LoVo (cell line): ENCODE results near the gene TNK2.
"Not testable (repeated sequence)": the region's sequence is repeated elsewhere in the genome, so short reads cannot be mapped to it uniquely, and the experiment has no call there.

ENCODE experiments used
- DNase-seq: peaks from one replicate; pipeline ENCODE4 v3.0.0-alpha.2; 2016; ENCODE audit warnings: low spot score

Gene TNK2

GRCh38 chr3:195870442-195870841 lies 37.9 kb downstream of the TNK2 start:
- DNase-seq = peak; percentile 74

GRCh38 chr3:195869413-195870001 lies 38.8 kb downstream of the TNK2 start:
- no peak for DNase-seq

- DNase-seq = no peak
Measured at GRCh38 chr3:195868866-195869412, 39.4 kb downstream of the TNK2 start.

- no peak for DNase-seq
Measured at GRCh38 chr3:195868336-195868865, 40.0 kb downstream of the TNK2 start.

GRCh38 chr3:195867631-195868335 lies 40.6 kb downstream of the TNK2 start:
- DNase-seq = no peak

GRCh38 chr3:195866686-195867511 lies 41.5 kb downstream of the TNK2 start:
- DNase-seq = no peak

- DNase-seq = no peak
Measured at GRCh38 chr3:195865752-195866151, 42.6 kb downstream of the TNK2 start.

GRCh38 chr3:195863121-195864061 lies 45.0 kb downstream of the TNK2 start:
- no peak for DNase-seq

- not testable (repeated sequence) for DNase-seq
Measured at GRCh38 chr3:195862318-195862717, 46.0 kb downstream of the TNK2 start.

GRCh38 chr3:195860456-195860855 lies 47.9 kb downstream of the TNK2 start:
- no peak for DNase-seq

- no peak for DNase-seq
Measured at GRCh38 chr3:195859846-195860411, 48.4 kb downstream of the TNK2 start.

GRCh38 chr3:195859061-195859845 lies 49.1 kb downstream of the TNK2 start:
- peak; percentile 62 for DNase-seq

GRCh38 chr3:195856410-195857084 lies 51.8 kb downstream of the TNK2 start:
- no peak for DNase-seq

GRCh38 chr3:195855471-195856409 lies 52.6 kb downstream of the TNK2 start:
- no peak for DNase-seq

GRCh38 chr3:195854628-195855294 lies 53.6 kb downstream of the TNK2 start:
- no peak for DNase-seq

GRCh38 chr3:195853996-195854395 lies 54.4 kb downstream of the TNK2 start:
- DNase-seq = no peak

- DNase-seq = no peak
Measured at GRCh38 chr3:195853036-195853435, 55.3 kb downstream of the TNK2 start.
